DND-41 (cell line): Measurements from ENCODE around the gene PALD1.

Experiments used
- EZH2 ChIP-seq: IDR thresholded peaks from 3 replicates; pipeline ENCODE4 v1.6.1; 2012; ENCODE audit warnings: borderline replicate concordance, low read depth, mild to moderate bottlenecking, moderate library complexity, low read length, inconsistent platforms; ENCODE audit not compliant: severe bottlenecking
- TF ChIP-seq, protein P1 (sequence below): IDR thresholded peaks from 2 replicates; pipeline ENCODE4 v1.5.1; 2012; ENCODE audit warnings: borderline replicate concordance, low read length, moderate library complexity, mild to moderate bottlenecking; ENCODE audit not compliant: poor library complexity, severe bottlenecking; ENCODE audit errors: extremely low read depth

DNA sequence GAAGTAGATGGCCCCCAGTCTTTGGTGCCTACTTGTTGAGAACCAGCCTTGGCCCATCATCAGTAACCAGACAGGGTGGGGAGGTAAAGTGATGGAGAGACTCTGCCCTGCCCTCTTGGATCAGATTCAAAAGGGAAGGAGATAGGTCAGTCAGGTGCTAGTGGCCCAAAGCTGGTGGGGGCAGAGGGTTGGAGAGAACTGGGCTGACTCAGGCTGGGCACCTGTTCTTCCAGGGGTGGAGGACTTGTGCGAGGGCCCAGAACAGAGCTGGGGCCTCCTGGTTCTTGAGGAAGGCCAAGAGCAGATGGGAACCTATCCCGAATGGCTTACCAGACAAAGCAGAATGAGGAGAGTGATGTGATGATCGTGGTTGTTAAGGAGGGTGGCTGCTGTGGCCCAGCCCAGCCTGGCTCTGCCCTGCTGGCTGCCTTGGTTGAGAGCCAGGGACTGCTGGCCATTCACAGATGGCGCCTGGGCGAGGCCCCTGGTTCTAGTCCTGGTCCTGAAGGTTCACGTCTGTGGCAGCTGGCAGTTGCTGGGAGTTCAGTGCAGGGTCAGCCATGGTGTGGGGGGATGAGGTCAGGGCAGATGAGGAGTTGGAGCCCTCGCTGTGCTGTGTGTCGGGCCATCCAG lies 36.6 kb downstream of the PALD1 start:
- TF ChIP-seq, protein P1, sequence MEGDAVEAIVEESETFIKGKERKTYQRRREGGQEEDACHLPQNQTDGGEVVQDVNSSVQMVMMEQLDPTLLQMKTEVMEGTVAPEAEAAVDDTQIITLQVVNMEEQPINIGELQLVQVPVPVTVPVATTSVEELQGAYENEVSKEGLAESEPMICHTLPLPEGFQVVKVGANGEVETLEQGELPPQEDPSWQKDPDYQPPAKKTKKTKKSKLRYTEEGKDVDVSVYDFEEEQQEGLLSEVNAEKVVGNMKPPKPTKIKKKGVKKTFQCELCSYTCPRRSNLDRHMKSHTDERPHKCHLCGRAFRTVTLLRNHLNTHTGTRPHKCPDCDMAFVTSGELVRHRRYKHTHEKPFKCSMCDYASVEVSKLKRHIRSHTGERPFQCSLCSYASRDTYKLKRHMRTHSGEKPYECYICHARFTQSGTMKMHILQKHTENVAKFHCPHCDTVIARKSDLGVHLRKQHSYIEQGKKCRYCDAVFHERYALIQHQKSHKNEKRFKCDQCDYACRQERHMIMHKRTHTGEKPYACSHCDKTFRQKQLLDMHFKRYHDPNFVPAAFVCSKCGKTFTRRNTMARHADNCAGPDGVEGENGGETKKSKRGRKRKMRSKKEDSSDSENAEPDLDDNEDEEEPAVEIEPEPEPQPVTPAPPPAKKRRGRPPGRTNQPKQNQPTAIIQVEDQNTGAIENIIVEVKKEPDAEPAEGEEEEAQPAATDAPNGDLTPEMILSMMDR = no peak
- TF ChIP-seq EZH2 = no peak
